K562 (cell line): ENCODE results near the gene NABP2. TPM values are rescaled to one million over a fixed set of nuclear protein-coding genes. Genes with fewer than 3 reads are reported as not detected.

Source experiments
- CREBBP ChIP-seq: IDR thresholded peaks from one replicate; pipeline ENCODE4 v1.6.1; 2012; ENCODE audit warnings: low read depth, mild to moderate bottlenecking, control low read depth, inconsistent platforms, low read length
- DMBX1 ChIP-seq: fragments of 250-450 bp; sonication (Bioruptor Pico); IDR thresholded peaks from 2 replicates; pipeline ENCODE4 v1.8.0; 2022; ENCODE audit warnings: inconsistent platforms, mild to moderate bottlenecking, moderate library complexity, borderline replicate concordance
- FOXJ3 ChIP-seq: sonication (generic); formaldehyde crosslinking; IDR thresholded peaks from 2 replicates; pipeline ENCODE4 v1.4.0; 2020; ENCODE audit warnings: mild to moderate bottlenecking, missing genetic modification reagents
- FOXK1 ChIP-seq: sonication (generic); formaldehyde crosslinking; IDR thresholded peaks from 2 replicates; pipeline ENCODE4 v1.8.0; 2022; ENCODE audit warnings: missing genetic modification reagents, mild to moderate bottlenecking, borderline replicate concordance
- GTF3C2 ChIP-seq: IDR thresholded peaks from 3 replicates; pipeline ENCODE4 v1.6.1; 2011; ENCODE audit warnings: borderline replicate concordance, mild to moderate bottlenecking, moderate library complexity; ENCODE audit not compliant: insufficient read length; ENCODE audit errors: extremely low read depth
- HMG20B ChIP-seq: fragments of 250-450 bp; sonication (Bioruptor Pico); IDR thresholded peaks from 2 replicates; pipeline ENCODE4 v1.5.0; 2021; ENCODE audit warnings: mild to moderate bottlenecking
- HMGXB4 ChIP-seq: sonication (generic); formaldehyde crosslinking; IDR thresholded peaks from 2 replicates; pipeline ENCODE4 v1.8.1; 2023; ENCODE audit warnings: mild to moderate bottlenecking, missing genetic modification reagents
- HNRNPLL ChIP-seq: fragments of 200-400 bp; formaldehyde crosslinking; IDR thresholded peaks from 2 replicates; pipeline ENCODE4 v1.6.1; 2017; ENCODE audit warnings: low read length, low read depth, mild to moderate bottlenecking; ENCODE audit not compliant: poor library complexity, severe bottlenecking
- KAT7 ChIP-seq: sonication (generic); formaldehyde crosslinking; IDR thresholded peaks from 2 replicates; pipeline ENCODE4 v1.8.0; 2022; ENCODE audit warnings: missing genetic modification reagents, mild to moderate bottlenecking, borderline replicate concordance
- MED1 ChIP-seq: sonication (generic); formaldehyde crosslinking; IDR thresholded peaks from 2 replicates; pipeline ENCODE4 v1.8.1; 2023; ENCODE audit warnings: missing genetic modification reagents, borderline replicate concordance
- NCOA2 ChIP-seq, 2 experiments: fragments of 450-650 bp; IDR thresholded peaks; 2 replicates each; pipeline ENCODE4 v1.6.1; 2018; ENCODE audit warnings: mild to moderate bottlenecking in 2 of 2, moderate library complexity in 1 of 2; ENCODE audit not compliant: partially characterized antibody in 2 of 2
- PCBP2 ChIP-seq: fragments of 200-400 bp; formaldehyde crosslinking; IDR thresholded peaks from 2 replicates; pipeline ENCODE4 v1.6.1; 2018; ENCODE audit warnings: low read length, low read depth, mild to moderate bottlenecking, moderate library complexity; ENCODE audit not compliant: poor library complexity, severe bottlenecking
- PURB ChIP-seq: sonication (generic); formaldehyde crosslinking; IDR thresholded peaks from 2 replicates; pipeline ENCODE4 v1.9.0; 2021; ENCODE audit warnings: low read depth, mild to moderate bottlenecking, missing genetic modification reagents
- SAP30 ChIP-seq: fragments of 200-600 bp; sonication (generic); IDR thresholded peaks from 2 replicates; pipeline ENCODE4 v1.6.1; 2012; ENCODE audit warnings: borderline replicate concordance, low read depth, mild to moderate bottlenecking, moderate library complexity, low read length, control low read depth, inconsistent platforms; ENCODE audit not compliant: insufficient read depth, poor library complexity, severe bottlenecking
- TAL1 ChIP-seq: fragments of 450-650 bp; IDR thresholded peaks from 2 replicates; pipeline ENCODE4 v1.6.1; 2016; ENCODE audit warnings: mild to moderate bottlenecking
- THRA ChIP-seq: fragments of 450-650 bp; IDR thresholded peaks from 2 replicates; pipeline ENCODE4 v1.6.1; 2017; ENCODE audit warnings: mild to moderate bottlenecking, moderate library complexity
- ZFP1 ChIP-seq: fragments of 450-650 bp; formaldehyde crosslinking; IDR thresholded peaks from 2 replicates; pipeline ENCODE4 v1.4.0; 2020; ENCODE audit warnings: mild to moderate bottlenecking, mixed read lengths
- ZFX ChIP-seq: sonication (generic); formaldehyde crosslinking; IDR thresholded peaks from 2 replicates; pipeline ENCODE4 v1.8.0; 2022; ENCODE audit warnings: mild to moderate bottlenecking, missing genetic modification reagents, moderate library complexity
- ZNF395 ChIP-seq: fragments of 200-800 bp; sonication (Bioruptor generic); IDR thresholded peaks from 2 replicates; pipeline ENCODE4 v1.6.1; 2017; ENCODE audit warnings: missing genetic modification characterization, missing compliant biosample characterization
- polyA plus RNA-seq, 8 experiments: library from polyadenylated mRNA; depleted of rRNA in 4 of 8; stranded (reverse) in 5 of 8; unstranded in 3 of 8; fragments of >200 nt; fragmentation: Nextera tagmentation in 2 of 8; fragmentation: Illumina TruSeq in 1 of 8; extraction: Ambion mirVana in 2 of 8; extraction: Trizol in 1 of 8; gene quantifications; 2 replicates each; pipeline versions ENCODE4 v1.2.1 to v1.2.3, GENCODE V29; 2011 to 2014; ENCODE audit warnings: inconsistent platforms in 1 of 8, missing spikeins in 1 of 8
- total RNA-seq, 7 experiments: library from RNA; depleted of rRNA in 6 of 7; stranded (reverse); fragments of >200 nt in 6 of 7; fragmentation: Illumina TruSeq in 2 of 7; extraction: Trizol in 2 of 7; gene quantifications; 2 replicates each; pipeline versions ENCODE4 v1.2.1 to v1.2.3, GENCODE V29; 2011 to 2021; ENCODE audit warnings: low replicate concordance in 1 of 7

NABP2 gene
- total and polyA plus RNA-seq, 9 of the 15 experiments (the other 6 are each of a cell fraction or from before 2014, with no cell fraction given), result 11.3 to 60.6 (median 43.5) TPM

GRCh38 chr12:56193025-56193578 lies 31.0 kb upstream of the NABP2 start (continued):
- TF ChIP-seq HMGXB4 (CRISPR knock-in tag) (no peak), ZNF395 (peak; percentile 70; the same call in 1 of the 2 replicates), ZFX (0 out of 2 replicates have a peak, but pooled peaks have one; percentile 20), DMBX1 (CRISPR knock-in tag) (no peak), HMG20B (no peak), FOXJ3 (no peak), SAP30 (no peak), HNRNPLL (no peak), TAL1 (no peak), THRA (no peak), CREBBP (no peak), NCOA2 (IDR thresholded peaks at IDR 0.05; ENCODE audit: partially characterized antibody in 2 of 2) (no peak), MED1 (CRISPR knock-in tag) (no peak), GTF3C2 (no peak), ZFP1 (no peak), PURB (CRISPR knock-in tag) (no peak), KAT7 (CRISPR knock-in tag) (no peak), PCBP2 (peak; percentile 56), FOXK1 (CRISPR knock-in tag) (no peak)
